Raji (cell line): Measurements from ENCODE around the gene CD27.

ENCODE experiments used
- POLR2A ChIP-seq: IDR thresholded peaks from 2 replicates; pipeline ENCODE4 v1.6.1; 2011; ENCODE audit warnings: low read depth, low read length, control low read depth; ENCODE audit not compliant: insufficient read depth

CD27 gene

GRCh38 chr12:6450091-6450868, 5.5 kb downstream of the CD27 start:
- TF ChIP-seq POLR2A, result 0 out of 2 replicates have a peak, but pooled peaks have one; percentile 20

GRCh38 chr12:6450869-6451347, 6.2 kb downstream of the CD27 start:
- TF ChIP-seq POLR2A, result no peak

DNA sequence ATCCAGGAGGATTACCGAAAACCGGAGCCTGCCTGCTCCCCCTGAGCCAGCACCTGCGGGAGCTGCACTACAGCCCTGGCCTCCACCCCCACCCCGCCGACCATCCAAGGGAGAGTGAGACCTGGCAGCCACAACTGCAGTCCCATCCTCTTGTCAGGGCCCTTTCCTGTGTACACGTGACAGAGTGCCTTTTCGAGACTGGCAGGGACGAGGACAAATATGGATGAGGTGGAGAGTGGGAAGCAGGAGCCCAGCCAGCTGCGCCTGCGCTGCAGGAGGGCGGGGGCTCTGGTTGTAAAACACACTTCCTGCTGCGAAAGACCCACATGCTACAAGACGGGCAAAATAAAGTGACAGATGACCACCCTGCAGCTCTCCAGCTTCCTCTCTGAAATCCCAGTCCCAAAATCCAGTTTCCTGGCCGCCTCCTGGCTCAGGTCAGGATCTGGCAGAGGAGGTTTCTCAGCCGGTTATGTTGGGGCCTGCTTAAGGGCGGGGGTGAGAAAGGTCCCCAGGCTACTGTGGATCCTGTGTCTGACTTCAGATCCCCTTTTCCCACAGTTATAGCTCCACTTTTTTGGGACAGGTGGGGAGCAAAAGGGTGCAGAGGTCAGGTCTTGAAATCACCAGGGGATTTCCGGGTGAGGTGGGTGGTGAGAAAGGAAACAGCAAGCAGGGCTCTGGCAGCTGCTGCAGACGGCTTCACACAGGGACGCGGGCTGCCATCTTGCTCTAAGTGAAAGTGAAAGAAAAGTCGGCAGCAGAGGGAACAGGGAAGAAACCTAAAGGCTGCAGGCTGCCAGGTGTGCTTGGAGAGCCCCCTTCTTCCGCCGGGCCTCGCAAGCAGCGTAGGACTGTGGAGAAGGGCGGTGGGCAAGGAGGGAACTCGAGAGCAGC, 6.8 kb downstream of the CD27 start, which contains the start of gene TAPBPL:
TAPBPL (plus strand) TSS at position 695 of the 897 bp plus-strand sequence. CDS start 207 bp downstream, outside the sequence.
- TF ChIP-seq POLR2A, result peak; percentile 60

DNA sequence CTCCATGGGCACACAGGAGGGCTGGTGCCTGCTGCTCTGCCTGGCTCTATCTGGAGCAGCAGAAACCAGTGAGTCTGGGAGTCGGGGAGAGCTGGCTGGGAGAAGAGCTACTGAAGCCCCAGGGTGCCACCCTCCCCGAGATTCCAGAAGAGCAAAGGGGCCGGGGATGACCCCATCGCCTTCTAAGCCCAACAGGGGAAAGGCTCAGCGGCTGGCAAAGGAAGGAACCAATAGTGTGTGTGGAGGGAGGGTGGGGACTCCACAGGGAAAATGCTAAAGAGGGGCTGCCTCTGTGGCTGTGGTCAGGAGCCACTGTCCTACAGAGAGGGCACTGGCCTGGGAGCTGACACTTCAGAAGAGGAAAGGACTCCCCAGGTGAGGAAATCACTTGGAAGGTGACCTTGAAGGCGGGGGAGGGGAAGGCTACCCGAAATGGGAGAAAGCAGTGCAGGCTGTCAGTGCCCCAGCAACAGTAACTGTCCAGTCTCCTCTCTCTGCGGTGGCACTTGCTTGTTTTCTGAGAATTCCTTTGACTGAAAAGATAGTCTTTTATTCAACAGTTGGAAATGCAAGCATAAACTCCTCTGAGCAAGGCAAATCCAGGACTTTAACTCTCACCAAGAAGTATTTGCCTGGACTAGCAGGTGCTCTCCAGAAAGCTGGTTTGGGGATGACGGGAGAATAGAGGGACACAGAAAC, 7.6 kb downstream of the CD27 start:
- TF ChIP-seq POLR2A, result no peak; the same call in 1 of the 2 replicates

- TF ChIP-seq POLR2A, result 0 out of 2 replicates have a peak, but pooled peaks have one; percentile 40
Measured at GRCh38 chr12:6452944-6453630, 8.3 kb downstream of the CD27 start.

- TF ChIP-seq POLR2A, result 0 out of 2 replicates have a peak, but pooled peaks have one; percentile 25
Measured at GRCh38 chr12:6457220-6457945, 12.6 kb downstream of the CD27 start.

DNA sequence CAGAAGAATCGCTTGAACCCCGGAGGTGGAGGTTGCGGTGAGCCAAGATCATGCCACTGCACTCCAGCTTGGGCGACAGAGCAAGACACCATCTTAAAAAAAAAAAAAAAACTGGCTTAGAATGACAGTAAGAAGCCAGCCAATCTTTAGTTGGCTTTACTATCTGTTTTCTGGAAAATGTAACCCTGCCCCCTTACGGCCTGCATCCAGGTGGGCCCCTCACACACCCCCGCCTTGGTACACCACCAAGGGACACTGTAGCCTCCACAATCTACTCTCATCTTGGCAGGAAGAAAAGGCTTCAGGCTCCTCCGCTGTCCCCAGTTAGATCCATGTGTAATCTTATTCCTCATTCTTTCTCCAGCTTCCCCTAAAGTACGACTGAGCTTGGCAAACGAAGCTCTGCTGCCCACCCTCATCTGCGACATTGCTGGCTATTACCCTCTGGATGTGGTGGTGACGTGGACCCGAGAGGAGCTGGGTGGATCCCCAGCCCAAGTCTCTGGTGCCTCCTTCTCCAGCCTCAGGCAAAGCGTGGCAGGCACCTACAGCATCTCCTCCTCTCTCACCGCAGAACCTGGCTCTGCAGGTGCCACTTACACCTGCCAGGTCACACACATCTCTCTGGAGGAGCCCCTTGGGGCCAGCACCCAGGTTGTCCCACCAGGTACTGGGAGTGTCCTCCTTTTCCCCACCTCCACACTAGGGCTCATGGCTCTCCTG, 13.7 kb downstream of the CD27 start:
- TF ChIP-seq POLR2A, result 0 out of 2 replicates have a peak, but pooled peaks have one; percentile 23

GRCh38 chr12:6459004-6459337, 14.2 kb downstream of the CD27 start:
- no peak for TF ChIP-seq POLR2A

GRCh38 chr12:6460751-6461371, 16.1 kb downstream of the CD27 start:
- TF ChIP-seq POLR2A, result no peak

GRCh38 chr12:6461401-6462233, 16.9 kb downstream of the CD27 start:
- TF ChIP-seq POLR2A, result peak; percentile 69

- no peak for TF ChIP-seq POLR2A
Measured at GRCh38 chr12:6462234-6462995, 17.7 kb downstream of the CD27 start.
